ENCODE results near the gene LARGE1.

LARGE1 gene

DNA sequence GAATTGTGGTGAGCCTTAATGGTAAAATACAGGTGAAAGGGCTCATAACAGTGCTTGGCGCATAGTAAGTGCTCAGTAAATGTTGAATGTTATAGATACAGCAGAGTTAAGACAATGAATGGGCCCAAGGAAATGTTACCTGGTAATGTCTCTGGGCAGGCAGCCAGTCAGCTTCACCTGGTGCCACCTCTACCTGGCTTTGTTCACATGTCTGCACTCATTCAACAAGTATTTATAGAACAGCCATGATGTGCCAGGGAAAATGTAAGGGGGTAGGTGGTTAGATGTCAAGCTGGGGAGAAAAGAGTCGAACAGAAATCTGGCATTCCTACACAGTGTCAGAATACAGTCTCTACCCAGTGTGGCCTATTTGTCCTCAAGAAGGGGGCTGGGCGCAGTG lies 623.3 kb downstream of the LARGE1 start:
- DNase-seq: no peak

DNA sequence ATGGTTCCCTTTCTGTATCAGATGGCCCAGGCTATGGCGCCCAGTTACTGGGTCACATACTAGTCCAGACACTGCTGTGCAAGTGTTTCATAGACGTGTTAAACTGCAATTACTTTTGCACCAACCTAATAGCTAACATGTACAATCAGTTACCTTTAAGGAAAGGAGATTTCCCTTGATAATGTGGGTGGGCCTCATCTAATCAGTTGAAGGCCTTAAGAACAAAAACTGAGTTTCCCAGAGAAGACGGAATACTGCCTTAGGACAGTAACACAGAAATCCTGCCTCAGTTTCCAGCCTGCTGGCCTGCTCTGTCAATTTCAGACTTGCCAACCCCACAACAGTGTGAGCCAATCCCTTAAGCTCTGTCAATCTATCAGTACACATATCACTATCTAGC lies 632.2 kb downstream of the LARGE1 start:
- DNase-seq: no peak

DNA sequence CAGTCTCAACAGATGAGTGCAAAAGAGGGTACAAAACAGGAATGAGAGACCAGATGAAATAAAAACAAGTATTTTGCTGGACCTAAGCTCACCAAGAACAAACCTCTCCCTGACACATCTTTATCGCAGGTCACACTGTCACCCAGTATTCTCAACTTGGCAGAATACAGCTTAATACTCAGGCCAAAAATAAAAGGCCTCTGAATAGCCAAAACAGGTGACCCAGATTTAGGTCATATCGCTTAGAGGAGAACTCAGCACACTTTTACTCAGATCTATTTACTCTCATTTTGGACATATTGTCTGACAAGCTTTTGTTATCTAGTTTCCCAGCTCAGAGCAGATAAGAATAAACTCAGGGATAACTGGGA lies 645.2 kb downstream of the LARGE1 start:
- no peak for DNase-seq

DNA sequence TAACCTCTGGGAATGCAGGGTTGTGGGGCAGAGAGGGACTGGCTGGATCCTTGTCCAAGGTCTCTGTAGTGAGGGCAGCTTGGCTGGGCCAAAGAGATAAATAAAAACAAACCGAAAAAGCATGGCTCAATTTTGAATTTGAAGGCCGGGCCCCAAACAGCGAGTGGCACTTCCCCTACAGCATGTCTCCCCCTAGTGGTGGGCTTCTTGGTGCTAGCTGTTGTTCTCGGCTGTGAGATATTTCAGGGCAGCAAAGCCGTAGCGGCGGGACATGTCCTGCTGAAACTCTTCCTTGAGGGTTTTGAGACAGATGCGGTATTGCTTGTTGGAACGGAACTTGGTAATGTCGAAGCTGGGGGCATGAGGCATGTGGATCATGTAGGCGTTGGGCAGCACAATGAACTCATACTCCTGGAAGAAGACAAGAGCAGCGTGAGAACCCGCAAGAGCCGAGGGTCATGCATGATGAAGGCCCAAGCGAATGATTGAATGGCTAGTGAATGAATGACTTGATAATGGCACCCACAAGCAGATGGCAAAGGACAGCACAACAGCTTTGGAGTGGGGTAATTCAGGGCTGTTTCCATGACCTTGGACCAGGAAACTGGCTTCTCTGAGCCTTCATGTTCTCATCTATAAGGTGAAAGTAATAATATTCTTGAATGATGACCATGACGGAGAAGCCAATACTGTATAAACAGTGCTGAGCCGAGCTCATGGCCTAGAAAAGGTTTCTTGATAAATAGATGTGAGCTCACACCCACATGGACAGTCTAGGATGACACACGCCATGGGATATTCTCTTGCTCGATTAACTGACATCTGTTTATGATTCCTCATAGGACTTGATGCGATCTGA lies 645.8 kb downstream of the LARGE1 start:
- DNase-seq: peak in 1 of 5 experiments; percentile 22

DNA sequence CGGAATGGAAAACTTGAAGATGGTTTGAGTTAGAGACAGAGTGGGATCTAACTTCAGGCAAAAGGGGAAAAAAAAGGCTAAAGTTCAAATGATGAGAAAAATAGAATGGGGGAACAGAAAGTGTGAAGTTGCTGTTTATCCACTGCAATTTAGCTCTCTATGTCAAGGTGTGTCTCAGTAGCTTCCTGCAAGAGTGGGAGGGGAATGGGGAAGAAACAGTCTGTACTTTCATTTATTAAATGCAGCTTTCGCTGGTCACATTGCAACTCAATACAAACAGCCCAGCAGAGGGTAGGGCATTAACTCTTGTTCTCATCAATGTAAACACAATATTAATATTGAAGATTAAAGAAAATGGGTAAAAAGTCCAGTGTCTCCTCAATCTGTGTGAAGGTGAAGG lies 647.4 kb downstream of the LARGE1 start:
- DNase-seq: no peak

DNA sequence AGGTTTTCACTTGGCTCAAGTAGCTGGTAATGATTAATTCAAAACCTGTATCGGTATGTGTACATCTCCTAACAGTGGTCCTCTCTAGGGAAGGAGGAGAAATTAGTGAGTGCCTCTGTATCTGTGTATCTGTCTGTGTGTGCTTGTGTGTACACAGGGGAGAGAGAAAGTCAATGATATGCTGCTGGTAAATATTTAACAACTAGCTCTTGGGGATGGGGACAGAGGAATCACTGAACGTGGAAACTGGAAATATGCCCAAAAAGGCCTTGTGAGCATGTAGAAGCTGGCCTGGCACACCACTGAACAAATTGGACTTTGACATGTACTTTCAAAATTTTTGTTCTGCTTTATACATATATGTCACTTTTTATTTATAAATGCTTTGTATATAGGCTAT lies 648.1 kb downstream of the LARGE1 start:
- DNase-seq: no peak

DNA sequence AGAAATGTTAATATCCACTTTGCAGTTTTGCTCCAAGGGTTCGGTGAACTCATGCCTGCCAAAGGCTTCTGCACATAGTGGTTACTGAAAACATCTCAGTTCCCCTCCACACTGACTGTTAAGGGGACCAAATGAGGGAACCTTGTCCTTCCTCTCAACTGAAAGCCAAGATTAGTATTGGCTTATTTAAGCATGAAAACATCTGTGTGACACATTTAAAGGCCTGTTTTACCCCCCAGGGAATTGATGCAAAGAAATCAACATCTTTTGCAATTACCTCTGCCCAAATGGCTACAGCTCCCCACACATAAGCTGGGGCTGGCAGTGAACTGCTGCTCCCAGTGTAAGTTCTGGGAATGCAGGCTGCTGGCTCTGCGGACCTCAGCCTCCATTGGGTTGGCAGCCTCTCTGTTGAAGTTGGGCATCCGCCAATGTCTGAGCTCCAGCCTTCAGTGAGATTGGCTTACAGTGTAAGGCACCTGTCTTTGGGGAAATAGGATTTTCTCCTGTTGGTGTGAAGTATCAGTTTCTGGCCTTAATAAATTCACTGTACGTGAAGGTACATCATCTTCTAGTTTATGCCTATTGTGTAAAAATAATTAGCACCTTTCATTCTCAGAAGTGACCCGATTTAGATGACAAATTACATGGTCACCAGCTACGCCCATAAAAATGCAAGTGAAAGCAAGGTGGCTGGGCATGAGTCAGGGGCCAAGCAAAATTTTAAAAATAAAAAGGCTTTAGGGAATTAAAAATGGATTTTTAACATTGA lies 648.7 kb downstream of the LARGE1 start:
- no peak for DNase-seq

DNA sequence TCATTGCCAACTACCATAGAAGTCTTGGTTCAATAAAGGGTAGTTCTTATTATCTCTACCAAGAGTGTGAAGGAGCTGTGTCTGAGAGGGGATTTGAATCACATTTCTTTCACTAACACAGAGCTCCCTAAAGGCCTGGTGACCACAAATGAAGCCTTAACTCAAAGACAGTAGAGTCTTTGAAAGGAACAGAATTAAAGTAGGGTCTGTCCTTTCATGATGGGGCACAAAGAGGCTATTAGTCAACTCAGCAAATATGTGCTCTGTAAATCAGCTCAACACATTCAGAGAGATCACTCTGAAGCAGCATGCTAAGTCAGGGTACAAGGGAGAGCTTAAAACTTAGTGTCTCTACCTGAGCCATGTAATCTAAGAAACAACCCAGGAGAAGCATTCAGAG lies 649.7 kb downstream of the LARGE1 start:
- DNase-seq: no peak

DNA sequence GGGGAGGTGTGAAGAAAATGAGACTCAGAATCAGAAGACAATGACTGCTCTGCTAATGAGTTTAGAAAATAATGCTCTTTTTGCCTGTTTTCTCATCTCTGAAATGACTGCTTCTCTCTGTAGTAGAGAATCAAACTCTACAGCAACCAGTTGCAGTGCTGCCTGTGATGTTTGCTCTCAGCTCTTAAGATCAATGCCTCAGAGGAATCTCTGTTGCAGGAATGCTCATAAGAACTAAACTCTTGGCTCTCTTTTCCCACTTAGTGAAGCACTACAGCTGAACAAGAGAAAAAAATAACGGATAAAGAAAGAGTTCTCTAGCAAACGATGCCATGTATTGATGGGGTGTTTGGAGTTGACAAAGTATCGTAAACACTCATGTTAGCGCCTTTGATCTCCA lies 658.6 kb downstream of the LARGE1 start:
- no peak for DNase-seq

DNA sequence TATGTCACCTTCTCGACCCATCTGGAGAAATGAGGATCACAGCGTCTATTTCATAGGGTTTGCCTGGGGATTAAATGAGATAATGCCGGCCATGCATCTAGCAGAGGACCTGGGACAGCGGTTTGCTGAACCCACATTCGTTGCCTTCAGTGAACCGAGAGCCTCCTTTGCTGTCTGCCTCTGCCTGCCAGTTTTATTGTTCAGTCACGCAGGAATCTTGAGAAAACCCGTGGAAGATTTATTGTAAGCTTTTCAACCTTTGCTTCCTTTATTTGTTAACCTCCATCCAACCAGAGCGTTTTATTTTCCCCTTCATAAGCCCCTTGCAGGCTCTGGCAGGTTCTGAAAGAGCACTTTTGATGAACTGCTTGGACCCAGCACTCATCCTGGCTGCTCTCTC lies 659.8 kb downstream of the LARGE1 start:
- DNase-seq: no peak

DNA sequence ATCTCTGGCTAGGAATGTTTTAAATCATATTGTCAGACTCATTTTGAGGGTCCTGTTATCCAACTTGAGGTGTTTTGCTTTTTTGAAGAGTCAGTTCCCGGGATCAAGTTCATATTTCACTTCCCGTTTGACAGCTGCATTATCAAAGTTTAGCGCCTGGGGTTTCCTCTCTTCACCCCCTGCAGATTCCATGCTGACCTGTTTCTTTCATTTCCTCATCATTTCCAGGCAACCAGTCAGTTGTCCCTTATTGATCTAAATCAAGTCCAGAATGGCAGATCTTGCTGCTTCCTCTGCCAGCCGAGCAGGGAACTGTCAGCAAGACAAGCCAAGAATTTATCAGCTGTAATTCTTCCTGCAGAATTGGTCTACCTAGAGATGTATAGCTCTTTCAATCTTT lies 664.5 kb downstream of the LARGE1 start:
- DNase-seq: no peak

DNA sequence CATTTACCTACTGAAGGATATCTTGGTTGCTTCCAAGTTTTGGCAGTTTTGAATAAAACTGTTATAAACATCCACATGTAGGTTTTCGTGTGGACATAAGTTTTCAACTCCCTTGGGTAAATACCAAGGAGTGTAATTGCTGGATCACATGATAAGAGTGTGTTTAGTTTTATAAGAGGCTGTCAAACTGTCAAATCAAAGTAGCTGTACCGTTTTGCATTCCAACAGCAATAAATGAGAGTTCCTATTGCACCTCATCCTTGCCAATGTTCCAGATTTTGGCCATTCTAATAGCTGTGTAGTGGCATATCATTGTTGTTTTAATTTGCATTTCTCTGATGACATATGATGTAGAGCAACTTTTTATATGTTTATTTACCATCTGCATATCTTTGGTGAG lies 671.3 kb downstream of the LARGE1 start:
- no peak for DNase-seq

DNA sequence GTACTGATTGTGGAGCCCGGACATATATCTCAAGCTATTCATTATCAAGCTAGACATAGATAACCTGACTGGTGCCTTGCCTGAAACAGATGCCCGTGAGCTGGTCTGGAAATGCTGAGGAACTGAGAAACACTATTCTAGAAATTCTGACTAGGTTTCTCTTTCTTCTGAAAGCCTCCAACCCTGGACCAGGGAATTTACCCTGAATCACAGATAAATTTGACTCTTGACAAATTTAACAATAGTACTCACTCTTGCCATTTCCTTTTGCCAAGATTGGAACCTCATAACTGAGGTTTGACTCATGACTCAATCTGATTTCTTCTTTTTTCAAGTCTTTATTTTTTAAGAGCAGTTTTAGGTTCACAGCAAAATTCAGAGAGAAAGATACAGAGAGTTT lies 672.5 kb downstream of the LARGE1 start:
- no peak for DNase-seq

DNA sequence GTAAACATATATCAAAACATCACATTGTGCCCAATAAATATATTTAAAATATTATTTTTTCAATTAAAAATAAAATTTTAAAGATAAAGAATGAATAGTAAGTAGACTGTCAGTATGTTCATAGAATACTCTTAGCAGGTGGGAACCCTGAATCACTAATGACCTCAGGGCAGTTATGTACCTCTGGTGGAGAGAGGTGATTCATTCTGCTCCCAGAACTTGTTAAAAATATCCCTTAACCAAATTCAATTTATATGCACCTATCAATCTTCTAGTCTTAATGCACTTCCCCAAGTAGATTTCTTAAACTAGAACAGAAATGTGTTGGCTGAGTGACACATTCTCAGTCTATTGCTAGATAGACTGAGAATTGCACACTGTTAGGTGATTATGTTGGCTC lies 678.2 kb downstream of the LARGE1 start:
- DNase-seq: no peak

DNA sequence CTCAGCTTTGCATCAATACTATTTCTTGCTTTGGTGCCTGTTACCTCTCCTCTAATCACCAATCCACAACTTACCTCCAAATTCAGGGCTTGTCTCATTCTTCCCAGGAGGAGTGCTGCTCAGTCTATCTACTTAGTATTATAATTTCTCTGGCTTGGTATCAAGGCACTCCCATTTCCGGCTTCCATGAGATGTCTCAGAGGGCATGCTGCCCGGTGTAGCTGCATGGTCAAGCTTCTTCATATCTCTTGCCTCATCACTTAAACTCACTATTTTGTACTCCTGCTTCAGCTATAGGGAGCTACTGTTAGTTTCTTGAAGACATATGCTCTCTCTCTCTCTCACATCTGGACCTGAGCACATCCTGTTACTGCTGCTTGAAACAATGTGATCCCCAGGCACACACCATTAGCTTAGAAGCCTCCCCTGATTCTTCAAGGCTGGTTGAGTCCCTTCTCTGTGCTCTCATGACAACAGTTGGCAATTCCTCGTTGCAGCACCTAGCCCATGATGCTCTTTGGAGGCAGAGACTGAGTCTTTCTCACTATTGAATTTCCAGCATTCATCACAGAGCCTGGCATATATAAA lies 679.3 kb downstream of the LARGE1 start:
- DNase-seq: no peak

DNA sequence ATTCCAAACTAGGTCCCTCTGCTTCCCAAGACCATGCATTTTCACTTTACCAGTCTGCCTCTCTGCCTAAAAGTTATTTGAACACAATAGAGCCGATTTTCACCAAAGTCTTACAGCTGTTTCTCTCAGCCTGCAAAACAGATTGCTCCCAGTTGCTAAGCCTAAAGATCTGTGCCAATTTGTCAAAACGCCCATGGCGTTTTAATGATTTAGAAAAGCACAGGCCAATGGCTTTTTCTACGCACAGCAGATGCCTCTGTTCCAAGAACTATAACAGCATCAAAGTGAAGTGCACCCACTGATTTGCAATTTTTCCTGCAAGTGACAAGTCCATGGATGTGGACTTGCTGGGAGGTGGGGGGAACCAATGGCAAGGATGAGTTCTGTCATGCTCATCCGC lies 688.2 kb downstream of the LARGE1 start:
- DNase-seq: no peak

DNA sequence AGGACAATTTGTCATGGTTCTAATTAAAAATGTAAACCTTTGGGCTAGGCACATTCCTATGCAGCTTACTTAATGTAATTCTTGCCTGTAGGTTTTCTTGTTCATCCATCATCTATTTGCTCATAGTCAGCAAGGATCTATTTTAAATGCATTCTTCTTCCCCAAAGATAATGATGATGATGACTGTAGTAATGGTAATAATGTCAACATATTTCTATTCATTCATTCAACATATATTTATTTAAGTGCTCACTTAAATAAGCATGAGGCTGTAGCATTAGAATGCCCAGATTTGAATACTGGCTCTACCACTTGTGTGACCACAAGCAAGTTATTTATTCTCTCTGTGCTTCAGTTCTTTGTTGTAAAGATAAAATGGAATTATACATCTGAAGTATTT lies 692.5 kb downstream of the LARGE1 start:
- DNase-seq: no peak

DNA sequence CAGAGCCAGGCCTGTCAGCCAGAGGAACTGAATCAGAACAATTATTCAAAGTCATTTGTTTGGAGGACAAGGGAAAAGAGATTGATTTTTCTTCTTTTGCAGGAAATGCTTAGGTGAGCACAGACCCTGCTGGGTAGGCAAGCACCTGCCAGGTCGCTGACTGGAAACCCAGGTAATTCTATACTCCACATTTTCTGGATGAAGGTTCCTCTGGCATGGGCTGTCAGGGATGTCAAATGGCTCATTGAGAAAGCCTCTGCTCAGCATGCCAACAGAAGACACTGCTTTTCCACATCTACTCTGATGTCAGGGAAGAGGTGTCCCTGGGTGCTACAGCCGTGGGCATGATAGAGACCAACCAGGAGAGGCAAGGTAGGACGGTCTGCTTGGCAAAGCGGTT lies 695.4 kb downstream of the LARGE1 start:
- no peak for DNase-seq
